HG03520 (cell line): ENCODE data around the gene SGCB.

Experiments used
- ATAC-seq: cut with Tn5 transposase; IDR thresholded peaks from one replicate; pipeline ENCODE4 v1.9.1; 2021; ENCODE audit warnings: mild to moderate bottlenecking, moderate library complexity; ENCODE audit not compliant: unreplicated experiment

Gene SGCB

GRCh38 chr4:52028970-52029369 is 9.1 kb downstream of the SGCB start:
- no peak for ATAC-seq

- no peak for ATAC-seq
Measured at GRCh38 chr4:52019936-52020657, 18.0 kb downstream of the SGCB start, which contains the start of gene LRRC66. TSS of gene LRRC66 (minus strand) at chr4:52020363. CDS start at chr4:52017613, 2,750 bp downstream.

GRCh38 chr4:52017814-52018213 is 20.3 kb downstream of the SGCB start:
- no peak for ATAC-seq

- ATAC-seq, result no peak
Measured at GRCh38 chr4:52016981-52017380, 21.1 kb downstream of the SGCB start.

GRCh38 chr4:52015366-52015765 is 22.7 kb downstream of the SGCB start:
- no peak for ATAC-seq

- ATAC-seq, result no peak
Measured at GRCh38 chr4:52014903-52015302, 23.2 kb downstream of the SGCB start.

- ATAC-seq, result no peak
Measured at GRCh38 chr4:52012651-52013050, 25.4 kb downstream of the SGCB start.

GRCh38 chr4:52010986-52011385 is 27.1 kb downstream of the SGCB start:
- no peak for ATAC-seq

- ATAC-seq, result no peak
Measured at GRCh38 chr4:52006887-52007286, 31.2 kb downstream of the SGCB start.

GRCh38 chr4:52005604-52006273 is 32.4 kb downstream of the SGCB start:
- no peak for ATAC-seq

GRCh38 chr4:52004414-52004813 is 33.7 kb downstream of the SGCB start:
- no peak for ATAC-seq

GRCh38 chr4:52001616-52002015 is 36.5 kb downstream of the SGCB start:
- ATAC-seq, result no peak

GRCh38 chr4:51999250-51999649 is 38.8 kb downstream of the SGCB start:
- no peak for ATAC-seq

GRCh38 chr4:51998837-51999236 is 39.3 kb downstream of the SGCB start:
- ATAC-seq, result no peak

- no peak for ATAC-seq
Measured at GRCh38 chr4:51997647-51998046, 40.5 kb downstream of the SGCB start.

- ATAC-seq, result no peak
Measured at GRCh38 chr4:51995647-51996220, 42.4 kb downstream of the SGCB start.
